ENCODE data around the gene TBC1D7.

The TBC1D7 gene

GRCh38 chr6:13319891-13320564, 8.3 kb downstream of the TBC1D7 start:
- DNase-seq (ENCODE audit: low spot score) = peak; percentile 64

- DNase-seq (ENCODE audit: low spot score) = no peak
These were observed 9.5 kb downstream of the TBC1D7 start for GRCh38 chr6:13318821-13319220.

GRCh38 chr6:13315896-13316295, 12.4 kb downstream of the TBC1D7 start:
- DNase-seq (ENCODE audit: low spot score) = no peak

- no peak for DNase-seq (ENCODE audit: low spot score)
These were observed 13.5 kb downstream of the TBC1D7 start for GRCh38 chr6:13314806-13315205.

GRCh38 chr6:13311155-13311554, 17.2 kb downstream of the TBC1D7 start:
- DNase-seq (ENCODE audit: low spot score) = no peak

GRCh38 chr6:13308332-13308731, 20.0 kb downstream of the TBC1D7 start:
- no peak for DNase-seq (ENCODE audit: low spot score)

- no peak for DNase-seq (ENCODE audit: low spot score)
These were observed 20.8 kb downstream of the TBC1D7 start for GRCh38 chr6:13307508-13307995.

- no peak for DNase-seq (ENCODE audit: low spot score)
These were observed 22.5 kb downstream of the TBC1D7 start for GRCh38 chr6:13305791-13306190.

- DNase-seq (ENCODE audit: low spot score) = no peak
These were observed 23.0 kb downstream of the TBC1D7 start for GRCh38 chr6:13305288-13305687.

GRCh38 chr6:13304580-13305260, 23.6 kb downstream of the TBC1D7 start:
- DNase-seq (ENCODE audit: low spot score) = no peak

GRCh38 chr6:13304101-13304500, 24.2 kb downstream of the TBC1D7 start:
- DNase-seq (ENCODE audit: low spot score) = no peak

GRCh38 chr6:13303668-13304017, 24.7 kb downstream of the TBC1D7 start:
- peak; percentile 20 for DNase-seq (ENCODE audit: low spot score)

GRCh38 chr6:13302751-13303667, 25.3 kb downstream of the TBC1D7 start:
- peak; percentile 71 for DNase-seq (ENCODE audit: low spot score)

GRCh38 chr6:13302291-13302690, 26.0 kb downstream of the TBC1D7 start:
- DNase-seq (ENCODE audit: low spot score) = no peak

- DNase-seq (ENCODE audit: low spot score) = no peak
These were observed 27.4 kb downstream of the TBC1D7 start for GRCh38 chr6:13300643-13301590.

- no peak for DNase-seq (ENCODE audit: low spot score)
These were observed 28.4 kb downstream of the TBC1D7 start for GRCh38 chr6:13299918-13300317.

GRCh38 chr6:13299403-13299821, 28.9 kb downstream of the TBC1D7 start:
- no peak for DNase-seq (ENCODE audit: low spot score)

GRCh38 chr6:13298446-13298845, 29.9 kb downstream of the TBC1D7 start:
- no peak for DNase-seq (ENCODE audit: low spot score)

- DNase-seq (ENCODE audit: low spot score) = no peak
These were observed 30.9 kb downstream of the TBC1D7 start for GRCh38 chr6:13297391-13297790.

GRCh38 chr6:13296536-13296997, 31.8 kb downstream of the TBC1D7 start:
- no peak for DNase-seq (ENCODE audit: low spot score)

GRCh38 chr6:13295576-13295975, 32.8 kb downstream of the TBC1D7 start:
- DNase-seq (ENCODE audit: low spot score) = no peak
